ENCODE data around the gene SLC27A2.
"Not testable (repeated sequence)": the region's sequence is repeated elsewhere in the genome, so short reads cannot be mapped to it uniquely, and the experiment has no call there.

Gene SLC27A2

DNA sequence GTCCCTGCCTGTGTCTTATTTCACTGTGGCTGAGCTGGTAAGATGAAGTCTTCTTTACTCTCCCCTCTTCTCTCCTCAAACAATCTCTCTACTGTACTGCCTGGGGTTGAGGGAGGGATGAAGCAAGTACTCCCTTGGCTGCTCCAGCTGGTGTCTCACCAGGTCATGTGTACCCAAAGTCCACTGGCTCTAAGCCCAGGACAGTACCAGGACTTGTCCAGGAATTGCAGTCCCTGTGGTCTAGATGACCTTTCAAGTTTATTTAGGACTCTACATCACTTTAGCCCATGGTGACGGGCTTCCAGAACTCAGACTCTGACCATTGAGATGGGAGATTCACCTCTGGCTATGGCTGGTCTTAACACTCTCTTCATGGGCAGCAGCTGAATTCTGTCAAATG, 17.5 kb upstream of the SLC27A2 start:
- no peak for DNase-seq

DNA sequence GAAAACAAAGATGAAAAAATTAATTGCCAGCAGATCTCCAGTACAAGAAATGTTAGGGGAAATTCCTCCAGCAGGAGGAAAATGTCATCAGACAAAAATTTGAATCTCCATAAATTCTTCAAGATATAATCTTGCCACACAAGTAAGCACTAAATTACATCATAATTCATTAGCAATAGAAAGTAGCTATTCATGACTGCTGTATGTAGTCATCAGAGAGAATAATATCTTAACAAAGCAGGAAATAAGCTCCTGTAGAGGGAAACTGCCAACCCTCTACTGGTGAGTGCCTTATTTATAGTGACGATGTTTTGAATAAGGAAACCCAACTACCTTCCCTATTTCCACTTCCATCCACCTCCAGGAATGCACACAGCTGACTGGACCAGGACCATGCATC, 15.8 kb upstream of the SLC27A2 start:
- no peak for DNase-seq

GRCh38 chr15:50167110-50167509, 14.9 kb upstream of the SLC27A2 start:
- no peak for DNase-seq

GRCh38 chr15:50168379-50168778, 13.6 kb upstream of the SLC27A2 start:
- DNase-seq: no peak

- DNase-seq: no peak
These were observed 13.1 kb upstream of the SLC27A2 start for GRCh38 chr15:50168783-50169411.

DNA sequence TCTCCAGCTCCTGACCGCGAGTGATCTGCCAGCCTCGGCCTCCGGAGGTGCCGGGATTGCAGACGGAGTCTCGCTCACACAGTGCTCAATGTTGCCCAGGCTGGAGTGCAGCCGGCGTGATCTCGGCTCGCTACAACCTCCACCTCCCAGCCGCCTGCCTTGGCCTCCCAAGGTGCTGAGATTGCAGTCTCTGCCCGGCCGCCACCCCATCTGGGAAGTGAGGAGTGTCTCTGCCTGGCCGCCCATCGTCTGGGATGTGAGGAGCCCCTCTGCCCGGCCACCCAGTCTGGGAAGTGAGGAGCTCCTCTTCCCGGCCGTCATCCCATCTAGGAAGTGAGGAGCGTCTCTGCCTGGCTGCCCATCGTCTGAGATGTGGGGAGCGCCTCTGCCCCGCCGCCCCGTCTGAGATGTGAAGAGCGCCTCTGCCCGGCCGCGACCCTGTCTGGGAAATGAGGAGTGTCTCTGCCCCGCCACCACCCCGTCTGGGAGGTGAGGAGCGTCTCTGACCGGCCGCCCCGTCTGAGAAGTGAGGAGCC, 9.6 kb upstream of the SLC27A2 start:
- not testable (repeated sequence) for DNase-seq

DNA sequence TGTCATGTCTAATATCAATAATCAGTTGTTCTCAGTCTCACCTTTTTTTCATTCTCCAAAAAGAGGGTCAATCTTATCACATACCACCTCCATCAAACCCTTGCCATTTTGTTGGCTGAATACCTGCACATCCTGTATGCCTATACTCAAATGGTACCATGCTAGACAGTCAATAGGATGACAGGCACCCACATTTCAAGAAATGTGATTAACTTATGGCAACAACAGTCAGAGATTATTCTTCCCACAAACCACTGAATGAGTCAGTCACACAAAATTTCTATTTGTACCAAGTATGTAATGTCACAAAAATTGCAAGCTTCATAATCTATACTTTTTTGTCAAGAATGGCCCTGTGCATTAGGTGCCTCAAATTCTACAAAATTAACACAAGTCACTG, 5.1 kb upstream of the SLC27A2 start:
- DNase-seq: no peak

DNA sequence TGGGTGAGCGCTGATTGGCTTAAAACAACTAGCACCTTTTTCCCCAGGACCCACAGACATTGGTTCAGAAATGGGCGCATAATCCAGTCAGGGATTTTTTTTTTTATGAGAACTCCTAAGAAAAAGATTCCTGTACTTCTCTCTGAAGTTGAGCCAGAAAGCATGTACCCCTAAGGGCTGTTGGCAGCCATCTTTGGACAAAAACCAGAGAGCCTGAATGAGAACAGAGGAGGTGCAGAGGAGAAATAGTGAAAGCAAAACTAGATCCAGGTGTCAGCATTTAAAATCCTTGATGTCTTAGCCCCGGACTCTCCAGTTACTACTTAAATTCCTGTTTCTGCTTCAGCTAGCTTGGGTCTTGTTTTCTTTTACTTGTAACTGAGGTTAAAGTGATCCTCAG, 1.9 kb upstream of the SLC27A2 start:
- no peak for DNase-seq

- DNase-seq: no peak
These were observed 1.4 kb upstream of the SLC27A2 start for GRCh38 chr15:50180582-50180981.

GRCh38 chr15:50181201-50181968, 611 bp upstream of the SLC27A2 start:
- peak; percentile 37 for DNase-seq

GRCh38 chr15:50182219-50183013, 420 bp downstream of the SLC27A2 start:
- peak; percentile 24 for DNase-seq

- DNase-seq: no peak
These were observed 1.3 kb downstream of the SLC27A2 start for GRCh38 chr15:50183112-50183794.

DNA sequence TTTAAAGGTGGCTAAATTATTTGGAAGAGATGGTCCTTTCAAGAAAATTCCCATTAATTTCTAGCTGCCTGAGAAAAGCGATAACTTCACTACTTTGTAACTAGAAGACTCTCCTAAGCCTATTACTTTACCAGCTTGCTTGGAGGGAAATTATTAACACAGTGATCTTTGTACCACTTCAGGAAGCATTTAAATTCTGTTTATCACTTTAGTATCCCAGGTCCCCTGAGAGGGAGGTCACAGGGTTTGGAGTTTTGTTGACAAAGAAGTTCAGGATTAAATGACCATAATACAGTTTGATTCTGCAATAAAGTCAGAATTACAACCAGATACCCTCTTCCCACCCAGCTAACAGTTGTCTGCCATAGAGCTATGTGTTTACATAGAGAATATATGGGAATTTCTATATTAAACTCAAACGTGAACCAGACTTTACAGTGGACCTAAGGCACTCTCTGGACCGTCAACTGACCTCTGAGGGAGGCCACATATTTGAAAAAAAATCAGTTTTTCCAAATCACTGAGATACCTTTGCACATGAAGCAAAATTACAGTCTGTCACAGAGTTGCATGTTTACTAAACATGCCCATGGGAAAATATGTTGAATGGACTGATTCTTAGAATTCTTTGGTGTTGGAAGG, 3.0 kb downstream of the SLC27A2 start:
- DNase-seq: no peak

- DNase-seq: no peak
These were observed 4.1 kb downstream of the SLC27A2 start for GRCh38 chr15:50186090-50186489.

GRCh38 chr15:50186752-50187151, 4.8 kb downstream of the SLC27A2 start:
- DNase-seq: no peak

- DNase-seq: no peak
These were observed 5.5 kb downstream of the SLC27A2 start for GRCh38 chr15:50187525-50187924.

DNA sequence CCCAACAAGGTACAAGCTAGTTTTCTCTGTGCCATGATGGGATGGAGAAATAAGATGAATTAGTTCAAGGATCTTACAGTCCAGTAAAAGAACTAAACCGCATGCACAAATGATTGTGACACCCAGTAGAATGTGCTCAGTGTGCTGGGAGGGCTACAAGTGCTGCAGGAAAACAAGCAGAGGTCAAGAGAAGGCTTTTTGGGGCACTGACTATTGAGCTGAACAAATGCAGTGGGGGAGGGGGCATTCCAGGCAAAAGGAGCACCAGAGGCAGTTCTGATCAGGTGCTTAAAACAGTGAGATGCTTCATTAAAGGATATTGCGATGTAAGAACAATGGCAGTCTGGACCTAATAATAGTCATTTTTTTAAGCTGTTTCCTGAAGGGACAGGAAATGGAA, 6.0 kb downstream of the SLC27A2 start:
- DNase-seq: no peak

- not testable (repeated sequence) for DNase-seq
These were observed 6.8 kb downstream of the SLC27A2 start for GRCh38 chr15:50188793-50189192.

- no peak for DNase-seq
These were observed 7.6 kb downstream of the SLC27A2 start for GRCh38 chr15:50189633-50190032.

- no peak for DNase-seq
These were observed 8.2 kb downstream of the SLC27A2 start for GRCh38 chr15:50190166-50190570.

DNA sequence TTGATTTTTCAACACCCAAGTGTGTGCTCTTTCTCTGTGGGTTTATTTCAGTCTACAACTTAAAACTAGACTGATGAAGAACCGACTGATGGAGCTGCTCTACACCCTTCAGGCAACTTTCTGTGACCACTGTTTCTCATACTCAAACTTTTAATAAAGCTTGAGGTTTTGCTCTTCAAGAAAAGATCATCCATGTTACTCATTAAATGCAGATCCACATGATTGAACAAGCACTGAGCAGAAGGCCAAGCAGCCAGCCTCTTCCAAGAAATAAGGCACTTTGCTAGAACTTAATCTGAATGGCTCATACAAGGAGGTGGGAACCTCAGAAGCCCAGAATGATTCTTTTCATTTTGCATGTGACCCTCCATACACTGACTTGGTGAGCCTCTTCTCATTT, 8.7 kb downstream of the SLC27A2 start:
- no peak for DNase-seq

GRCh38 chr15:50192164-50192563, 10.2 kb downstream of the SLC27A2 start:
- no peak for DNase-seq
